Measurements from ENCODE around the gene RASSF4. TPM values are rescaled to one million over a fixed set of nuclear protein-coding genes. Genes with fewer than 3 reads are reported as not detected.

RASSF4 gene
- total RNA-seq, 2 experiments from 2014 or later: 0.76 to 1.6 TPM

DNA sequence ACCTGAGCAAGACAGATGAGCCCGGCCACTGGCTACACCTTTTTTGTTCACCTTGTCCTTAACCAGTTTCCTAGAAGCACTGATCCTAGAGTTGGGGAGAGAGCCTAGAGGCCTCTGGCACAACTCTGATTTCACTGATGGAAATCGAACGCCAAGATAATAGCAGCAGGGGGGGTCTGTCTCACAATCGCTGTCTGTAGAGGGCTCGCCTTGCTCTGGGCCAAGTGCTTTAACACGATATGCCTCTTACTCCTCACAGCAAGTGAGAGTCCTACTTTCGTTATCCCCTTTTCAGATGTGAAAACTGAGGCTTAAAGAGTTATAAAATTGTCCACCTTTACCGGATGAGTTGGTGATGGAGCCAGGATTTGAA lies 472 bp downstream of the RASSF4 start:
- Mint-ChIP-seq H3K36me3 (ENCODE audit: low read depth) (peaks cover 11% of the 10 kb centered on the region), H3K4me1 (ENCODE audit: low read depth) (peaks cover 17% of the 10 kb centered on the region), H3K27me3 (ENCODE audit: low read depth) (no peaks in the 10 kb centered on the region), H3K27ac (no peak overlapping the region), H3K9me3 (ENCODE audit: insufficient read depth) (no peaks in the 10 kb centered on the region), H3K4me3 (peak overlapping the region; percentile 82)
- DNase-seq (no peak), ATAC-seq (no peak)
- ChIA-PET CTCF (no interaction called here), POLR2A (interaction anchor here (0.9 to 1.3 kb wide), 2 partner anchors 11 to 13 kb away, joined by 3 to 4 read pairs; no protein-coding TSS in a partner anchor)

DNA sequence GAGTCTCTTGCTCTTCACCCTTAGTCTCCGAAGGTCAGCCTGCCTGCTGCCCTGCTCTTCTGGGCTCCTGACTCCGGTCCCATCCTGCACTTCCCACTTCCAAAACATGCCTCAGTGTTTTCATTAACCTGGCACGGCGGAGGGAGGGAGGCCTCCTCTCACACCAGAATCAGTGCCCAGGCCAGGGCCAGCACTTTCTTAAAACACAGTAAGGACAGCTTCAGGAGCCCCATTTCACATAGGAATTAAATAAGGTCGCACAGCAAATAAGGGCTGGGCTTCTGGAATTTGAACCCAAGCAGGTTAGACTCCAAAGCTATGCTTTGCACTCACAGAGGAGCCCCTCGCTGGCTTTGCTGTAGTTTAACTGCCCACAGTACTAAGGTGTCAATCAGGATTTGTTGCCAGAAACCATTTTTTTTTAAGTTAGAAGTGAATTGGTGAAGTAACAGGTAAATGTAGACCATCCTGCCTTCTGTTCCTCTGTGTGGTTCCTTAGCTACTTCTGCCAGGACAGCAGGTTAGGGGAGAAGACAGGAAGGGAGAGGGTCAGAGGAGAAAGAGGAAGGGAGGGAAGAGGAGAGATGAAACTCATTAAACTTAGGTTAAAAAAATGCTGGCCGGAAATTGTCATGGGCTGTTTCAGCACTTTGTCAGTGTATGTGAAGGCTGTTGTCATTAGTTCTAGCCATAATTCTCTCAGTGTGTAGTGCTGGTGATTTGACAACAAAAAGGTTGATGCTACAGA lies 1.1 kb downstream of the RASSF4 start:
- Mint-ChIP-seq H3K36me3 (ENCODE audit: low read depth) (peaks cover 11% of the 10 kb centered on the region), H3K4me1 (ENCODE audit: low read depth) (peaks cover 17% of the 10 kb centered on the region), H3K27me3 (ENCODE audit: low read depth) (no peaks in the 10 kb centered on the region), H3K27ac (no peak overlapping the region), H3K9me3 (ENCODE audit: insufficient read depth) (no peaks in the 10 kb centered on the region), H3K4me3 (peak overlapping the region; percentile 82)
- ATAC-seq: no peak
- CTCF ChIA-PET: no interaction called here
- POLR2A ChIA-PET: interaction anchor here (1.1 to 1.3 kb wide), 2 partner anchors 11 to 19 kb away, joined by 3 to 4 read pairs; no protein-coding TSS in a partner anchor
- DNase-seq: no peak

DNA sequence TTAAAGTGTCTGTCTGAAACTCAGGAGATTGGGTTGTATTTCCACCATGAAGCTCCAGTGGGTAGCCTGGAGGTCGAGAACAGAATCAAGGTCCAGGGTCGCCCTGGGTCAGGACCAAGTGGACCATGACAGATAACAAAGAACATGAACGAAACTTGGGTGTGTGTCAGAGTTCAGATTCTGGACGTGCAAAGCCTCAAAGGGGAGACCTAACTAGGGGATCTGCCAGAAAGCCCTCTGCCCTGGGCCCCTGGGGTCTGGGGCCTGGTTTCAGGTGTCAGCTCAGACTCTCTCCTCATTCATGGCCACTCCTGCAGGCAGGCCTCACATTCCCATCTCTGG lies 1.6 kb downstream of the RASSF4 start:
- ChIA-PET CTCF (no interaction called here), POLR2A (interaction anchor here (1.1 to 1.3 kb wide), 2 partner anchors 12 to 19 kb away, joined by 3 to 4 read pairs; no protein-coding TSS in a partner anchor)
- H3K4me1 Mint-ChIP-seq (ENCODE audit: low read depth): peaks cover 23% of the 10 kb centered on the region
- H3K36me3 Mint-ChIP-seq (ENCODE audit: low read depth): peaks cover 7% of the 10 kb centered on the region
- no peak for DNase-seq
- no peaks in the 10 kb centered on the region for H3K9me3 Mint-ChIP-seq (ENCODE audit: insufficient read depth)
- no peaks in the 10 kb centered on the region for H3K27me3 Mint-ChIP-seq (ENCODE audit: low read depth)
- no peak overlapping the region for H3K27ac Mint-ChIP-seq
- no peak overlapping the region for H3K4me3 Mint-ChIP-seq
- no peak for ATAC-seq

DNA sequence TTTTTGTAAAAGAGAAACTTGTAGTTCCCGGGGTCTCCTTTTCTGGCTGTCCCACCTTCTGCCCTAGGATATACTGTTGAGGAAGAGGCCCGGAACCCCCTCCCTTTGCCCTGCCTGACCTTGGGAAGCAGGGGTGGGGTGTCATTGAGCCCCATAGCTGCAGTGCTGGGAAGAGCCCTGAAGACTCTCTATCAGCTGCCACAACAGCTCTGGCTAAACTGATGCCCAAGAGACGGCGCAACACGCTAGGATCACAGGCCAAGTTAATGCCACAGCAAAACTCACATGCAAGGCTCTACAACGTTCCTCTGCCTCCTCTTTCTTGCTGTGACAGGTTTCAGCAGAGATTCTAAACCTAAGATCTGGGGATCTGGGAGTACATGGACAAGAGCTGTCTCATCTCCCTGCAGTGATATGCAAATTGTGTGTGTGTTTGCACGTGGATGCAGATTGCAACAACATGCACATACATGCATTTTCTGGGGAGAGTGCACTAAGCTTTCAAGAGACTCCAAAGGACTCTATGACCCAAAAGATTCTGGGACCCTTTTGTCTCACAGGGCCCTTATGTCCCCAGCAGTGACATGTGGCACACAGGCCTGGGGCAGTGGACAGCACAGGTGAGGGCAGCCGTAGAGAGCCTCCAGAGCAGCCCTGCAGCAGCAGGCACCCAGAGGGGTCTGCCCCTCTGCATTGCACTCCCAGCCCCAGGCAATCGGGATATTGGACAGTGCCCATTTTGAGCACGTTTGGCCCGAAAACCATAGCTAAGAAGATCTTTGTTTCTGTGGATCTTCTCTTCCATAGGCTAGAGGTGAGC lies 2.5 kb downstream of the RASSF4 start:
- DNase-seq (no peak), ATAC-seq (no peak)
- Mint-ChIP-seq H3K27me3 (ENCODE audit: low read depth) (no peaks in the 10 kb centered on the region), H3K4me3 (no peak overlapping the region), H3K4me1 (ENCODE audit: low read depth) (peaks cover 29% of the 10 kb centered on the region), H3K27ac (no peak overlapping the region), H3K9me3 (ENCODE audit: insufficient read depth) (no peaks in the 10 kb centered on the region), H3K36me3 (ENCODE audit: low read depth) (no peaks in the 10 kb centered on the region)
- ChIA-PET CTCF (interaction anchor here (7.7 kb wide), 1 partner anchor 29 kb away, joined by 53 read pairs; no protein-coding TSS in a partner anchor), POLR2A (interaction anchor here (1.1 to 1.3 kb wide), 2 partner anchors 11 to 20 kb away, joined by 3 to 4 read pairs; no protein-coding TSS in a partner anchor)

DNA sequence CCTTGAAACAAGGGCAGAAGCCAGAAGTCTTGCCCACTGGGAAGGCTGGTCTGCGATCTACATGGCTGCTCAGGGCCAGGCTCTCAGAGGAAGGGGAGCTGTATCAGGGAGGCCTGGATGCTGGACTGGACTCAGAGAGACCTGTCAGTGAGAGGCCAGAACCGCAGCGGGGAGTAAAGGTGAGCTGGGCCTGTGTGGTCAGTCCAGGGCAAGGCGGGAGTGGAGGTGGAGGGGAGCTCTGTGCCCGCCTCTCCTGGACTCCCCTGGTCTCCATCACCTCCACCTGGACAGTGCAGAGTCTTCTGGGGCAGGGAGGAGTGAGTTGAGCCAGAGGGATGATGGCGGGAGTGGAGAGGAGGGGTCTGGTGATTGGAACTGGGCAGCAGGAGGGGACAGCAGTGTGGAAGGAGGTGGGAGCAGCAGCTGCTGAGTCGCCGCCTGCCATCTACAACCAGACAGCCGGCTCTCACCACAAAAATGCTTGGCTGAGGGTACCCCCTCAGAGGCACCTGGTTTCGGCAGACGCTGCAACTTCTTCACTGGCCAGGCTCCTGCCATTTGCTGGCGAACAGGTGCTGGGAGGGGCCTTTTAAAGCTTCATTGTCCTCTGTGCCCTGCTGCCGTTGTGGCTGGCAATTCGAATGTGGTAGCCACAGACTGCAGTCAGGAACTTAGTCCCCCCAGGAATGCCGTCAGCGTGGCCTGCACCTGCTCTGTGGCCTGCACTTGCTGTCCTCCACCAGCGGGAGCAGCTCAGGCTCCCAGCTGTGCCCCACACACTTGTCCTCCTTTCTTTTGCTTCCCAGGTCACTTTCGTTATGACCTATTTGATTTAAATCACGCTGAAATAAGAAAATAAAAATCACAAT lies 3.5 kb downstream of the RASSF4 start:
- H3K36me3 Mint-ChIP-seq (ENCODE audit: low read depth): no peaks in the 10 kb centered on the region
- POLR2A ChIA-PET: interaction anchor here (1.3 kb wide), 1 partner anchor 10 kb away, joined by 4 read pairs; no protein-coding TSS in a partner anchor
- no peaks in the 10 kb centered on the region for H3K27me3 Mint-ChIP-seq (ENCODE audit: low read depth)
- H3K4me3 Mint-ChIP-seq: no peak overlapping the region
- H3K4me1 Mint-ChIP-seq (ENCODE audit: low read depth): peaks cover 34% of the 10 kb centered on the region
- H3K9me3 Mint-ChIP-seq (ENCODE audit: insufficient read depth): no peaks in the 10 kb centered on the region
- H3K27ac Mint-ChIP-seq: no peak overlapping the region
- CTCF ChIA-PET: interaction anchor here (0.9 to 7.7 kb wide), 3 partner anchors 10 to 30 kb away, joined by 3 to 53 read pairs (median 8); no protein-coding TSS in a partner anchor
- DNase-seq (no peak), ATAC-seq (no peak)

DNA sequence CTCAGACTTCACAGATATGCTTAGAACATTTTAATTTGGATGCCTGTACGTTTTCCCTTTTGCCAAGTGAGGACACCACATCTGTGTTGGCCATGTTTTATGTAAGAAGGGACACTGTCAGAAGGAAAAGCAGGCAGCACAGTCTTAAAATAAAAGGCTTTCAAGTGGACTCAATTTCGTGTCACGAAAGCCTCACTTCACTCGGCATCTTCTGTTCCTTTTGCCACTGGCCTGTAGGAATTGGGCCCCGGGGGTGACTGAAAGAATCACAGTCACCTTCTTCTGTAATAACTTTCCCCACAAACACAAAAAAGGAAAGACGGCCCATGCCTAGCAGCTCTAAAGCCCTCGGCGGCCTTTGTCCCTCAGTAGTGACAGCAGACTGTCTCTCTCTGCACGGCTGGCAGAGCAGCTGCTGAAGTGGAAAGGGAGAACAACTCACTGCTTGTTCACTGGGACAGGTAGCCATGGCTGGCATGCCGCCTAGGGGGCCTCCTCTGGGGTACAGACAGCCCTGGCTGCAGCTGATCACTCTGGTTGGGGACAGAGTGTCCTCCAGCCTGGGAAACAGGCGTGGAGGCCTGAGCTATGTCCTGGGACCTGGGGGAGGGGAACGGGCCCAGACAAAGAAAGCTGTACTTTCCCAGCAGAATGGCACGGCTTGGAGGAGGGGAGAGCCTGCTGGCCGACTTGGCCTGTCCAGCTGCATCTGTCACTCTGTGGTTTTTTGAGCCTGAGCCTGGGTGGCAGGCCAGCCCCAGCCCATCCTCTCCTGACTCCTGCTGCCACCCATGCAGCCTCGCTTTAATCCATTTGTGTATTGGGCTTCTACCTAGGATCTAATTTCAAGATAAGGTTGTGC lies 4.4 kb downstream of the RASSF4 start:
- H3K27me3 Mint-ChIP-seq (ENCODE audit: low read depth): no peaks in the 10 kb centered on the region
- ATAC-seq: no peak
- DNase-seq: no peak
- no peak overlapping the region for H3K27ac Mint-ChIP-seq
- no peaks in the 10 kb centered on the region for H3K9me3 Mint-ChIP-seq (ENCODE audit: insufficient read depth)
- CTCF ChIA-PET: interaction anchor here (0.9 to 7.7 kb wide), 3 partner anchors 9 to 31 kb away, joined by 3 to 53 read pairs (median 8); no protein-coding TSS in a partner anchor
- peaks cover 35% of the 10 kb centered on the region for H3K4me1 Mint-ChIP-seq (ENCODE audit: low read depth)
- no peaks in the 10 kb centered on the region for H3K36me3 Mint-ChIP-seq (ENCODE audit: low read depth)
- POLR2A ChIA-PET: interaction anchor here (0.6 kb wide), 1 partner anchor 48 kb away, joined by 4 read pairs; no protein-coding TSS in a partner anchor
- H3K4me3 Mint-ChIP-seq: no peak overlapping the region

DNA sequence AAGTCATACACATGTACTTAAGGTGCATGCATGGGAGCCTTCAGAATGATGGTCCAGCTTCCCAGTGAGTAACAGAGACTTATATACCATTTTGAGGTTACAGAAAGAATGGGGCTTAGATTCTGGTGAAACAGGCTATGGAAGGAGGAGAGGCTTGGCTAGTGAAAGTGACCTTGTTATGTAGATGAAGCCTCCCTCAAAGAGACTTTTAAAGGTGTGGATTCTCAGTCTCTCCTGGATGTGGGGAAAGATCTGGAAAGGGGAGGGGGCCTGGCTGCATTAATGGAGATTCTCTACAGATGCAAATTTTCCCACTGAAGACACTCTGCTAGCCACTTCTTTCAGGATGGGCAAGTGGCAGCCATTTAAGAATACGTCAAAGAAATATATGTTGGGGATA lies 5.5 kb downstream of the RASSF4 start:
- no peak for ATAC-seq
- no peaks in the 10 kb centered on the region for H3K9me3 Mint-ChIP-seq (ENCODE audit: insufficient read depth)
- POLR2A ChIA-PET: no interaction called here
- H3K36me3 Mint-ChIP-seq (ENCODE audit: low read depth): no peaks in the 10 kb centered on the region
- no peak overlapping the region for H3K27ac Mint-ChIP-seq
- CTCF ChIA-PET: interaction anchor here (1.3 to 7.7 kb wide), 2 partner anchors 32 to 101 kb away, joined by 3 to 53 read pairs; no protein-coding TSS in a partner anchor
- H3K27me3 Mint-ChIP-seq (ENCODE audit: low read depth): no peaks in the 10 kb centered on the region
- no peak overlapping the region for H3K4me3 Mint-ChIP-seq
- DNase-seq: no peak
- H3K4me1 Mint-ChIP-seq (ENCODE audit: low read depth): peaks cover 36% of the 10 kb centered on the region

DNA sequence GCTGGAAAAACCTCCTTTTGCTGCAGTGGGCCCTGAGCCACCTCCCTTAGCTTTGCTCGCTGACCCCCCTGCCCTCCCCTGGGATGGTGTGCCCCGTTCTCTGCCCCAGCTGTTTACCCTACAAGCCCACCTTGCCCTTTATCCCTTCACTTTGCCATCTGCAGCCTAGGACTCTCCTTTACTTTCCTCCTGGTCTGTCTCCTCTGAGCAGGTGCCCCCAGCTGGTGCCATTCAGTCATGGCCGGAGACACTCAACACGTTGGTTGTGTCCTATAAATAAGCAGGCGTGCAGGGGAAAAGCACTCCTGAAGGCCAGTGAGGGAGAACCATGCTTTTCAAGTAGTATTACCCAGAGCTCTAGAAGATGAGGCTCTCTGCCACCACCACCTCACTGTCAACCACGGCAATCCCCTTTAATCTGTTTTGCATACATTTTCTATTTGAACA lies 6.1 kb downstream of the RASSF4 start:
- ATAC-seq (no peak), DNase-seq (no peak)
- CTCF ChIA-PET: interaction anchor here (0.6 to 7.7 kb wide), 5 partner anchors 9 to 101 kb away, joined by 3 to 53 read pairs (median 3); no protein-coding TSS in a partner anchor
- POLR2A ChIA-PET: interaction anchor here (0.8 kb wide), 1 partner anchor 28 kb away, joined by 3 read pairs; no protein-coding TSS in a partner anchor
- no peaks in the 10 kb centered on the region for H3K36me3 Mint-ChIP-seq (ENCODE audit: low read depth)
- H3K27me3 Mint-ChIP-seq (ENCODE audit: low read depth): no peaks in the 10 kb centered on the region
- peaks cover 36% of the 10 kb centered on the region for H3K4me1 Mint-ChIP-seq (ENCODE audit: low read depth)
- no peak overlapping the region for H3K4me3 Mint-ChIP-seq
- no peaks in the 10 kb centered on the region for H3K9me3 Mint-ChIP-seq (ENCODE audit: insufficient read depth)
- H3K27ac Mint-ChIP-seq: no peak overlapping the region

DNA sequence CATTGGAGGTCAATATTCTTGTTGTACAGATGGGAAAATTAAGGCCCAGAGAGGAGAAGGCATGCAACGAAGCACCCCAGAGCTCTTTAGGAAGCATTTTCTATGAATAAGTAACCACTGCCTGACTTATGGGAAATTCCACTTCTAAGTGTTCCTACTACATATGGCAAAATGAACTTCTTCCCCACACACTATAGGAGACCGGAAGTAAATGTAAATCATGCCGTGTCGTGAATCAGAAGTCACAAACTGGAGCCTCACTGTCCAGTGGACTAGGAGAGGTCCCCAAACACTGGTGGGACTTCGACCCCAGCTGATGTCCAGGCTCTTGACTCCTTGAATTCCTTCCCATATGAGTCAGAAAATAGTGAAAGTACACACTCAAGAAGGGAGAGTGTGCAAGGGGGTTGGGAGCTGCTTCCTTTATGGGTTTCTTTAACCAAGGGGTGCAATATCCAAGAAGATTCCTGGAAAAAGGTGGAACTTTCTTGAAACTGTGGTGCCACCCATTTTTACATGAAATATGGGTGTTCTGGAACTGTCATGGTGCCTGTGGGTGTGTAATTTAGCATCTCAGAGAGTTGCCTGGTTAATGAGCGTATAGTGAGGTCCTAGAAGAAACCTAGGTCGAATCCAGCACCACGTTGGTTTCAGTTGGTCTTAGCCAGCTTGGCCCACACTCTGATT lies 6.7 kb downstream of the RASSF4 start:
- H3K4me3 Mint-ChIP-seq: no peak overlapping the region
- CTCF ChIA-PET: interaction anchor here (0.6 to 7.7 kb wide), 8 partner anchors 8 to 37 kb away, joined by 3 to 53 read pairs (median 3); no protein-coding TSS in a partner anchor
- no peaks in the 10 kb centered on the region for H3K36me3 Mint-ChIP-seq (ENCODE audit: low read depth)
- H3K4me1 Mint-ChIP-seq (ENCODE audit: low read depth): peaks cover 36% of the 10 kb centered on the region
- no peak for ATAC-seq
- no peak overlapping the region for H3K27ac Mint-ChIP-seq
- POLR2A ChIA-PET: interaction anchor here (0.8 kb wide), 1 partner anchor 28 kb away, joined by 3 read pairs; no protein-coding TSS in a partner anchor
- H3K9me3 Mint-ChIP-seq (ENCODE audit: insufficient read depth): no peaks in the 10 kb centered on the region
- DNase-seq: no peak
- H3K27me3 Mint-ChIP-seq (ENCODE audit: low read depth): no peaks in the 10 kb centered on the region

Data from activated CD8-positive, alpha-beta T cell treated with anti-CD3 and anti-CD28 coated beads, Interleukin-2, amount 10 ng/mL, durations not matched to agents 7 days and 5 days (primary cell).